ENCODE measurements around the gene ACTR3C.
"Not testable (repeated sequence)": the region's sequence is repeated elsewhere in the genome, so short reads cannot be mapped to it uniquely, and the experiment has no call there.

The ACTR3C gene

DNA sequence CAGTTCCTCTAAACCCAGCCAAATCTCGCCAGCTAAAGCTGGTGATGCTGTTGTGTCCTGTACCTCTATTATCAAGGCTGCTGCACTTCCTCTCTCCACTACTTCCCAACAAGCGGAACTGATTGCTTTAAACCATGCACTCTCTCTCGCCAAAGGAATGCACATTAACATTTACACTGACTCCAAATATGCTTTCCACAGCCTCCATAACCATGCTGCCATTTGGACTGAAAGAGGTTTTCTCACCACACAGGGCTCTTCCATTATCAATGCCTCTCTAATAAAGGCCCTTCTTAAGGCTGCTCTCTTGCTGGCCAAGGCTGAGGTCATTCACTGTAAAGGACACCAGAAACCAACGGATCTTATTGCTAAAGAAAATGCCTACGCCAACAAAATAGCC lies 11.6 kb downstream of the ACTR3C start:
- Histone ChIP-seq H3K4me3 (replicated peaks; ENCODE audit: low read depth, low read length) (no peak overlapping the region), H3K27me3 (replicated peaks; ENCODE audit: control insufficient read depth, insufficient read depth, low read length) (no peaks in the 10 kb centered on the region), H3K36me3 (ENCODE audit: control insufficient read depth, insufficient read depth, low read length) (no peaks in the 10 kb centered on the region)
- no peak for DNase-seq (ENCODE audit: extremely low read depth, insufficient read length)
- TF ChIP-seq CTCF (IDR thresholded peaks at IDR 0.05; ENCODE audit: insufficient read depth, low read length, poor library complexity, severe bottlenecking), result no peak

GRCh38 chr7:150311146-150311545 lies 12.2 kb downstream of the ACTR3C start:
- H3K36me3 ChIP-seq (ENCODE audit: control insufficient read depth, insufficient read depth, low read length), result no peaks in the 10 kb centered on the region
- no peaks in the 10 kb centered on the region for H3K27me3 ChIP-seq (replicated peaks; ENCODE audit: control insufficient read depth, insufficient read depth, low read length)
- H3K4me3 ChIP-seq (replicated peaks; ENCODE audit: low read depth, low read length), result no peak overlapping the region
- TF ChIP-seq CTCF (IDR thresholded peaks at IDR 0.05; ENCODE audit: insufficient read depth, low read length, poor library complexity, severe bottlenecking), result no peak
- no peak for DNase-seq (ENCODE audit: extremely low read depth, insufficient read length)

DNA sequence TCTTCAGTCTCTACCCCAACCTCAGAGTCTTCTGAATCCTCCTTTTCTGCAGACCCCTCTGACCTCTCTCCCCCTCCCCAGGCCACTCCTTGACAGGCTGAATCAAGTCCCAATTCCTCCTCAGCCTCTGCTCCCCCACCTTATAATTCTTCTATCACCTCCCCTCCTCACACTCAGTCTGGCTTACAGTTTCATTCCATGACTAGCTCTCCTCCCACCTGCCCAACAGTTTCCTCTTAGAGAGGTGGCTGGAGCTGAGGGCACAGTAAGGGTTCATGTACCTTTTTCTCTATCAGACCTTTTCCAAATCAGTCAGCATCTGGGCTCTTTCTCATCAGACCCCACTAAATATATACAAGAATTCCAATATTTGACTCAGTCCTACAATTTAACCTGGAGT lies 14.8 kb downstream of the ACTR3C start:
- Histone ChIP-seq H3K27me3 (replicated peaks; ENCODE audit: control insufficient read depth, insufficient read depth, low read length) (no peaks in the 10 kb centered on the region), H3K36me3 (ENCODE audit: control insufficient read depth, insufficient read depth, low read length) (no peaks in the 10 kb centered on the region), H3K4me3 (replicated peaks; ENCODE audit: low read depth, low read length) (no peak overlapping the region)
- TF ChIP-seq CTCF (IDR thresholded peaks at IDR 0.05; ENCODE audit: insufficient read depth, low read length, poor library complexity, severe bottlenecking), result no peak
- DNase-seq (ENCODE audit: extremely low read depth, insufficient read length), result no peak

GRCh38 chr7:150307904-150308303 lies 15.4 kb downstream of the ACTR3C start:
- TF ChIP-seq CTCF (IDR thresholded peaks at IDR 0.05; ENCODE audit: insufficient read depth, low read length, poor library complexity, severe bottlenecking), result no peak
- Histone ChIP-seq H3K27me3 (replicated peaks; ENCODE audit: control insufficient read depth, insufficient read depth, low read length) (no peaks in the 10 kb centered on the region), H3K4me3 (replicated peaks; ENCODE audit: low read depth, low read length) (no peak overlapping the region), H3K36me3 (ENCODE audit: control insufficient read depth, insufficient read depth, low read length) (no peaks in the 10 kb centered on the region)
- no peak for DNase-seq (ENCODE audit: extremely low read depth, insufficient read length)

DNA sequence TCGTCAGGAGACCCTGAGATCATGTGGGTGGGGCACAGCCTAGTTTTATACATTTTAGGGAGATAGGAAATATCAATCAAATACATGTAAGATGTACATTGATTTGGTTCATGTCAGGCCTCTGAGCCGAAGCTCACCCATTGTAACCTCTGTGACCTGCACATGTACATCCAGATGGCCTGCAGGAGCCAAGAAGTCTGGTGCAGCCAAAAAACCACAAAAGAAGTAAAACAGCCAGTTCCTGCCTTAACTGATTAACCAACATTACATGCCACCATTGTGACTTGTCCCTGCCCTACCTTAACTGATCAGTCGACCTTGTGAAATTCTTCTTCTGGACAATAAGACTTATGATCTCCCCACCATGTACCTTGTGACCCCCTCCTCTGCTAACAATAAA lies 16.2 kb downstream of the ACTR3C start:
- TF ChIP-seq CTCF (IDR thresholded peaks at IDR 0.05; ENCODE audit: insufficient read depth, low read length, poor library complexity, severe bottlenecking), result no peak
- H3K27me3 ChIP-seq (replicated peaks; ENCODE audit: control insufficient read depth, insufficient read depth, low read length), result no peaks in the 10 kb centered on the region
- no peaks in the 10 kb centered on the region for H3K36me3 ChIP-seq (ENCODE audit: control insufficient read depth, insufficient read depth, low read length)
- H3K4me3 ChIP-seq (replicated peaks; ENCODE audit: low read depth, low read length), result no peak overlapping the region
- no peak for DNase-seq (ENCODE audit: extremely low read depth, insufficient read length)

DNA sequence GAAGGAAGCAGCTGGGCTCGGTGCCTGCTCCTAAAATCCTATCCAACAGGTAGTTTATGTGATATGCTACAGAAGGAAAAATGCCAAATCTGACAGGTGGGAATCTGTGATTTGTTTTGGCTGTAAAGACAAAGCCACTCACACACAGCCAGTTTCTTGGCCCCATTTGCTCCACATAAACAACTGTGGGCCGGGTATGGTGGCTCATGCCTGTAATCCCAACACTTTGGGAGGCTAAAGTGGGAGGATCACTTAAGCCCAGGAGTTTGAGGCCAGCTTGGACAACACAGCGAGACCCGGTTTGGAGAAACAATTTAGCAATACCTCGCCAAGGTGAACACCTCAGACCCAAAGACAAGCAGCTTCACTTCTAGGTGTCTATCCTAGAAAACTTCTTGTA lies 17.0 kb downstream of the ACTR3C start:
- H3K27me3 ChIP-seq (replicated peaks; ENCODE audit: control insufficient read depth, insufficient read depth, low read length); H3K36me3 ChIP-seq (ENCODE audit: control insufficient read depth, insufficient read depth, low read length); DNase-seq (ENCODE audit: extremely low read depth, insufficient read length); H3K4me3 ChIP-seq (replicated peaks; ENCODE audit: low read depth, low read length): not testable (repeated sequence)

DNA sequence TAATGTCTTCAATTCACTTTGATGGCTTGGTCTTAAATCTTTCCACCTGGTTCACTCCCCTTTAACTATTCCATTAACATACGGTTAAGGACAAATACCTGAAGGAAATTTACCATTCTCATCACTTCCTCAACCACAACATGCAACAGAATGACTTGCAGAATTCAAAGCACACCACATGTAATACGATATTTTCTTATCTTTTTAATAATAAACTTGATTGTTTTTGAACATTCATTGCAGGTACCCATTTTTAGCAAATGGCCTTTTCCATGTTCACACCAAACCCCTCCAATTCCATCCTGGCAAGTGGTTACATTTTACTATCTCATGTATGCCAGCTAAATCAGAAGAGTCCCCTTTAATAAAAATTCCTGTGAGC lies 17.5 kb downstream of the ACTR3C start:
- H3K4me3 ChIP-seq (replicated peaks; ENCODE audit: low read depth, low read length); H3K36me3 ChIP-seq (ENCODE audit: control insufficient read depth, insufficient read depth, low read length); DNase-seq (ENCODE audit: extremely low read depth, insufficient read length); H3K27me3 ChIP-seq (replicated peaks; ENCODE audit: control insufficient read depth, insufficient read depth, low read length): not testable (repeated sequence)

- DNase-seq (ENCODE audit: extremely low read depth, insufficient read length); H3K27me3 ChIP-seq (replicated peaks; ENCODE audit: control insufficient read depth, insufficient read depth, low read length); H3K36me3 ChIP-seq (ENCODE audit: control insufficient read depth, insufficient read depth, low read length); H3K4me3 ChIP-seq (replicated peaks; ENCODE audit: low read depth, low read length): not testable (repeated sequence)
Observed at GRCh38 chr7:150305259-150305902, 18.0 kb downstream of the ACTR3C start.

DNA sequence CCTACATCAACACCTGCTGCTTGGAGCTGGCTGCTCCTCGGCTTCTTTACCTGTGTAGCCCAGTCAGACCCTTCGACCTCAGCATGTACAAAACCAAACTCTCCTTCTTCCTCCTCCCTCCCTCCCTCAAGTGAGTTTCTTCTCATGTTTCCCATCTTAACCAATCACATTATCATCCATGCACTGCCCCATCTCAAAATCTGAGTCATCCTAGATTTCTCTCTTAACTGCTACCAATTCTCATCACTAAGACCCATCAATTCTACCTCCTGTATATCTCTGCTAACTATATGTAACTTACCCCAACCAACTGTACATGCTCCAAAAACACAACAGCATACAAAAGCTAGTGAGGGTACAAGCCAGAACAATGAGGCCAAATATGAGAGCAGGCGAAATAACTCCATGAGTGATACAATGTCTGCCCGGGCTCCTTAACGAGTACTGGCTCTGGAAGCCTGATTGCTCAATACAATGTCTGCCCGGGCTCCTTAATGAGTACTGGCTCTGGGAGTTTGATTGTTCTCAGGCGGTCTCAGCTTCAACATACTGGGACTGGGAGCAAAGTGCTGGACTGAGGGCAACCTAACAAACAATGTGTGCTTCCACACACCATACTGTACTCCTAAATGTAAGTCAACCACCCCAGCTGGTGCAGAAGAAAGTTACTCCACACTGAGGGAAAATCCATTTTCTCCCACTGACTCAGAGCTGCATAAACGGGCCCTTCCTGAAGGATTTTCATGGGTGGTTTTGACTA lies 18.7 kb downstream of the ACTR3C start:
- not testable (repeated sequence) for H3K4me3 ChIP-seq (replicated peaks; ENCODE audit: low read depth, low read length); DNase-seq (ENCODE audit: extremely low read depth, insufficient read length); H3K36me3 ChIP-seq (ENCODE audit: control insufficient read depth, insufficient read depth, low read length); H3K27me3 ChIP-seq (replicated peaks; ENCODE audit: control insufficient read depth, insufficient read depth, low read length)

Data from GM06990 (cell line).